ENCODE results near the gene FMR1NB. TPM values are rescaled to one million over a fixed set of nuclear protein-coding genes. Genes with fewer than 3 reads are reported as not detected.

The FMR1NB gene
- total RNA-seq, 1 experiment from 2014 or later: not detected

- TF ChIP-seq ZBTB33 (IDR thresholded peaks at IDR 0.05; ENCODE audit: extremely low read depth, insufficient replicate concordance, low read length): no peak
- no peak for TF ChIP-seq EZH2phosphoT487 (IDR thresholded peaks at IDR 0.05; ENCODE audit: borderline replicate concordance)
These were observed 35.9 kb upstream of the FMR1NB start (continued) for GRCh38 chrX:147945286-147945685.

- Histone ChIP-seq H3K4me1 (ENCODE audit: control insufficient read depth in 1 of 2, insufficient read depth in 2 of 2, low read length in 2 of 2) (no peaks in the 10 kb centered on the region), H3K4me2 (ENCODE audit: low read length) (no peak overlapping the region), H3K9me2 (ENCODE audit: insufficient read depth) (no peaks in the 10 kb centered on the region), H4K20me1 (ENCODE audit: insufficient read depth) (no peaks in the 10 kb centered on the region), H3K4me3 (replicated peaks in 1 of 2; ENCODE audit: low read depth in 1 of 2, low read length in 2 of 2) (no peak overlapping the region), H3K27ac (ENCODE audit: low read depth, low read length) (no peak overlapping the region), H3K9me3 (ENCODE audit: control insufficient read depth in 1 of 2, insufficient read depth in 1 of 2, low read depth in 1 of 2, low read length in 2 of 2) (no peaks in the 10 kb centered on the region), H3K36me3 (ENCODE audit: control insufficient read depth in 1 of 2, insufficient read depth in 2 of 2, low read length in 2 of 2) (0 out of 4 replicates have a peak, but pooled peaks cover 0 to 3% of the 10 kb centered on the region in 2 experiments), H3K9ac (ENCODE audit: low read length) (no peak overlapping the region), H3K79me2 (ENCODE audit: insufficient read depth, low read length) (no peaks in the 10 kb centered on the region), H2AFZ (ENCODE audit: low read depth, low read length, poor library complexity, severe bottlenecking) (no peak overlapping the region), H3K27me3 (ENCODE audit: insufficient read depth, low read length) (no peaks in the 10 kb centered on the region)
- POLR2A ChIA-PET: no interaction called here
- DNase-seq (ENCODE audit: low read depth, low spot score) (no peak), ATAC-seq (no peak)
- CTCF ChIA-PET: no interaction called here
- TF ChIP-seq SP1 (IDR thresholded peaks at IDR 0.05; ENCODE audit: low read depth) (no peak), POLR2AphosphoS5 (IDR thresholded peaks at IDR 0.05; ENCODE audit: low read depth, low read length) (no peak), CEBPB (IDR thresholded peaks at IDR 0.05; ENCODE audit: low read depth) (no peak)
- no TSS peak for BruUV-seq (replicated peaks)
- intact Hi-C loops (cut with micrococcal nuclease): no loop called here
- RAD21 ChIA-PET (ENCODE audit: low non-redundant PET in 1 of 2, low total read pairs in 2 of 2, uncharacterized antibody in 2 of 2, unreplicated experiment in 2 of 2): no interaction called here
These were observed 32.6 kb upstream of the FMR1NB start for GRCh38 chrX:147948531-147948930.

GRCh38 chrX:147950352-147950751 lies 30.8 kb upstream of the FMR1NB start:
- H3K9ac ChIP-seq (ENCODE audit: low read length): no peak overlapping the region
- no peaks in the 10 kb centered on the region for H3K79me2 ChIP-seq (ENCODE audit: insufficient read depth, low read length)
- no peak overlapping the region for H3K4me2 ChIP-seq (ENCODE audit: low read length)
- H3K27ac ChIP-seq (ENCODE audit: low read depth, low read length): no peak overlapping the region
- no peaks in the 10 kb centered on the region for H3K4me1 ChIP-seq (ENCODE audit: control insufficient read depth in 1 of 2, insufficient read depth in 2 of 2, low read length in 2 of 2)
- H3K9me2 ChIP-seq (ENCODE audit: insufficient read depth): no peaks in the 10 kb centered on the region
- CTCF ChIA-PET: no interaction called here
- H3K27me3 ChIP-seq (ENCODE audit: insufficient read depth, low read length): no peaks in the 10 kb centered on the region
- no TSS peak for BruUV-seq (replicated peaks)
- intact Hi-C loops (cut with micrococcal nuclease): no loop called here
- H3K36me3 ChIP-seq (ENCODE audit: control insufficient read depth in 1 of 2, insufficient read depth in 2 of 2, low read length in 2 of 2): 0 out of 4 replicates have a peak, but pooled peaks cover 0 to under 1% of the 10 kb centered on the region in 2 experiments
- POLR2A ChIA-PET: no interaction called here
- H3K9me3 ChIP-seq (ENCODE audit: control insufficient read depth in 1 of 2, insufficient read depth in 1 of 2, low read depth in 1 of 2, low read length in 2 of 2): no peaks in the 10 kb centered on the region
- H4K20me1 ChIP-seq (ENCODE audit: insufficient read depth): no peaks in the 10 kb centered on the region
- H3K4me3 ChIP-seq (replicated peaks in 1 of 2; ENCODE audit: low read depth in 1 of 2, low read length in 2 of 2): no peak overlapping the region
- DNase-seq (ENCODE audit: low read depth, low spot score): no peak
- RAD21 ChIA-PET (ENCODE audit: low non-redundant PET in 1 of 2, low total read pairs in 2 of 2, uncharacterized antibody in 2 of 2, unreplicated experiment in 2 of 2): no interaction called here
- no peak for ATAC-seq
- H2AFZ ChIP-seq (ENCODE audit: low read depth, low read length, poor library complexity, severe bottlenecking): no peak overlapping the region
- no peak for TF ChIP-seq CBX3 (IDR thresholded peaks at IDR 0.05; ENCODE audit: low read depth)
- no peak for TF ChIP-seq RAD21 (IDR thresholded peaks at IDR 0.05; ENCODE audit: low read depth)
- no peak for TF ChIP-seq EZH2phosphoT487 (IDR thresholded peaks at IDR 0.05; ENCODE audit: borderline replicate concordance)
- no peak for TF ChIP-seq TCF7L2 (IDR thresholded peaks at IDR 0.05; ENCODE audit: borderline replicate concordance, extremely low read depth, insufficient read depth, insufficient read length)
- TF ChIP-seq YY1 (IDR thresholded peaks at IDR 0.05; ENCODE audit: extremely low read depth, insufficient replicate concordance, low read depth, low read length): no peak
- no peak for TF ChIP-seq MAX (IDR thresholded peaks at IDR 0.05)
- no peak for TF ChIP-seq ZFX (IDR thresholded peaks at IDR 0.05)
- no peak for TF ChIP-seq SP1 (IDR thresholded peaks at IDR 0.05; ENCODE audit: low read depth)
- no peak for TF ChIP-seq ZBTB33 (IDR thresholded peaks at IDR 0.05; ENCODE audit: extremely low read depth, insufficient replicate concordance, low read length)
- TF ChIP-seq ELF1 (IDR thresholded peaks at IDR 0.05; ENCODE audit: borderline replicate concordance, low read depth): no peak
- no peak for TF ChIP-seq ZNF274 (IDR thresholded peaks at IDR 0.05; ENCODE audit: low read depth, low read length)
- TF ChIP-seq POLR2A (IDR thresholded peaks at IDR 0.05; ENCODE audit: borderline replicate concordance, extremely low read depth, insufficient read depth, insufficient read length): no peak
- no peak for TF ChIP-seq EZH2 (IDR thresholded peaks at IDR 0.05)
- TF ChIP-seq SRF (IDR thresholded peaks at IDR 0.05; ENCODE audit: low read depth): no peak
